GM18868 (cell line): ENCODE data around the gene TBC1D8.

Experiments
- ATAC-seq: cut with Tn5 transposase; IDR thresholded peaks from one replicate; pipeline ENCODE4 v1.9.1; 2021; ENCODE audit warnings: mild to moderate bottlenecking, moderate library complexity; ENCODE audit not compliant: unreplicated experiment

Gene TBC1D8

GRCh38 chr2:101139495-101139894 lies 11.7 kb downstream of the TBC1D8 start:
- ATAC-seq: no peak

DNA sequence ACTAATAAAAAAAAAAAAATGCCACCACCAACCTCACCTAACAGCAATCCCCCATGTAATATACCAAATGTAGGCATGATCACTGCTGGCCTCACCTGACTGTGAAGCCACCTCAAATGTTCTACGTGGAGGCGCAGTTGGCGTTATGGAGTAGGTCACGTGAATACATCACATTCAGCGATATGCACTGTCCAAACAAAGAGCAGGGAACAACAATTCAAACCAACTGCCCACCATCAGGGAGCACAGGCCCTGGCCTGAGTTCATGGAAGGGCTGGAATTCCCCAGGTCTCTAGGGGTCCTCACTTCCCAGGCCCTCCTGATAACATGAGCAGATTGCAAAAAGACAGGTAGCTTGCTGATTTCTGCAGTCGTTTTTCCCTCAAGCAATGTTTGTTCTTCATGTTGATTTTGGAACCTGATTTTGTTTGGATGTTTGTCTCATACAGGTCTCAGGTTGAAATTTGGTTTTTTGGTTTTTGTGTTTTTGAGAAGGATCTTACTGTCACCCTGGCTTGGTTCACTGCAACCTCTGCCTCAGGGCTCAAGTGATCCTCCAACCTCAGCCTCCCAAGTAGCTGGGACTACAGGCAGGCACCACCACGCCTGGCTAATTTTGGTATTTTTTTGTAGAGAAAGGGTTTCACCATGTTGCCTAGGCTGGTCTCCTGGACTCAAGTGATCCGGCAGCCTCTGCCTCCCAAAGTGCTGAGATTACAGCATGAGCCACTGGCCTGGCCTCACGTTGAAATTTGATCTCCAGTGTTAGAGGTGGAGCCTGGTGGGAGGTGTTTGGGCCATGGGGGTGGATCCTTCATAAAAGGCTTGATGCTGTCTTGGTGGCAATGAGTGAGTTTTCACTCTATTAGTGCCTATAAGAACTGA lies 15.5 kb downstream of the TBC1D8 start:
- no peak for ATAC-seq

DNA sequence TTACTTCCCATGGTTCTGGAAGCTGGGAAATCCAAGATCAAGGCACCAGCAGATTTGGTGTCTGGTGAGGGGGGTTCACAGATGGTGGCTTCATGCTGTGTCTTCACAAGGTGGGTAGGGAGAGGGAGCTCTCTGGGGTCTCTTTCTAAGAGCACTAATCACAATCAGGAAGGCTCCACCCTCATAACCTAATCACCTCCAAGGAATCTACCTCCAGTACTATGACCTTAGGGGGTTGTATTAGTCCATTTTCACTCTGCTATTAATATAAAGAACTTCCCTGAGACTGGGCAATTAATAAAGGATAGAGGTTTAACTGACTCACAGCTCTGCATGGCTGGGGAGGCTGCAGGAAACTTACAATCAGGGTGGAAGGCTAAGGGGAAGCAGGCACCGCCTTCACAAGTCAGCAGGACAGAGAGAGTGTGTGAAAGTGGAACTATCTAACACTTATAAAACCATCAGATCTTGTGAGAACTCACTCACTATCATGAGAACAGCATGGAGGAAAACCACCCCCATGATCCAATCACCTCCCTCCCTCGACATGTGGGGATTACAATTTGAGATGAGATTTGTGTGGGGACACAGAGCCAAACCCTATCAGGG lies 17.6 kb downstream of the TBC1D8 start:
- no peak for ATAC-seq

DNA sequence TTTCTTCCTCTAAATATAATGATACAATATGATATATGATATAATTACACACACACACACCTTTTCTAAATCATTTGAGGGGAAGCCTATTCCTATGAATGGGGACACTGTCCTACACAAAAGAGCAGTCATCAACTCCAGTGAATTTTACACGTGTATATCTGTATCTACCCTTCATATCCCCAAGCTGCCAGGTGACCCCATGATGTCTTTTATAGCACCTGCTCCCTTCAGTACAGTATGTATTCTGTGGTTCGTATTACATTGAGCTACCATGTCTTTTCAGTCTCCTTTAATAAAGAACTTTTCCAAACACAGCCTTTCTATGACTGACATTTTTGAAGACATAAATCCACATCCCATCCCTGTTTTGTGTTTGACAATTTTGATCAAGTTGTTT lies 19.0 kb downstream of the TBC1D8 start:
- no peak for ATAC-seq

DNA sequence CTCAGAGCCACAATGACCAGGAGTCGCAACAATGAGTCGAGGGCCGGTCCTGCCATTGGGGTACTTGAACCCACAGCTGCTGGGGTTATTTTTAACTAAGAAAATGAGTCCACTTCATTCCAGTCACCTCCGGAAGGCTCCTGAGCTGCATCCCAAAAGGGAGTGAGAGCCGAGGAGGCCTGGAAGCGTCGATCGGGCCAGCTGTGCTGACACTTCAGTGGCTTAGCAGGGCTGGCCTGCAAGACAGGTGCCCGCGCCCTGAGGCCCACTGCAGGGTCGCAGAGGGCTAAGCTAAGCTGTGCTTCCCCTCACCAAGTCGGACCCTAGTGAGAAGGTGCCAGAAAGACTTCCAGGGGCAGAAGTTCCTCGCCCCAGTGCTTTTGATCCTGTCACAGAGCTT lies 21.1 kb downstream of the TBC1D8 start:
- no peak for ATAC-seq

- no peak for ATAC-seq
These were observed 23.7 kb downstream of the TBC1D8 start for GRCh38 chr2:101127319-101128056.

GRCh38 chr2:101125808-101126207 lies 25.4 kb downstream of the TBC1D8 start:
- ATAC-seq: no peak

- ATAC-seq: no peak
These were observed 25.8 kb downstream of the TBC1D8 start for GRCh38 chr2:101125374-101125773.

DNA sequence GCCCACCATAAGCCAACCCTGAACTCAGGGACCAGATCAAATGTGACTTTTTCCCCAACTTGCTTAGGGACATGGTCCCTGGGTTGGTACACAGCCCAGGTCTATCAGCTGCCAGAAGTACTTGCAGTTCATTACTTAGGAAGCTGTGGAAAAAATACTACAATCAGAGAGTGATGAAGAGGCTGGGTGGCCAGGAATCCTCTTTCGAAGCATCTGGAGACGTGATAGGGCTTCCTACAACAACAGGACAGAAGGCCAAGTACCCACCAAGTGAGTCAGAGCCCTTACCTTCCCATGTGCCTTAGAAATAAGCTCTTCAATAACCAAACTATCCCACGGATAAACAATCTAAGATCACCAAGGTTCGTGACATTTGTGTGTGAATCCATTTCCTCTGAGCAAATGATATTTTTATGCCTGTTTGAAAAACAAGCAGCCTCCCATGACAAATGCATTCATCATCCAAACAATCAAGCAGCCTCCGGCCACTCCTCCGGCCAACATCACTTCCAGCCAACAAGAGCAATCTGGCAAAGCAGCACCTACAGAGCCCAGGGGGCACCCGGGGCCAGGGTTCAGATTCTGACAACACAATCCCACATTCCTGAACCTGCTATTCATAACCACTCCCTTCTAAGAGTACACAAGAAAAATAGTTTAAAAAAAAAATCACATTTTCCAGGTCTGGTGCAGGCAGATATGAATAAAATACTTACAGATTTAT lies 26.4 kb downstream of the TBC1D8 start:
- no peak for ATAC-seq

GRCh38 chr2:101123795-101124471 lies 27.2 kb downstream of the TBC1D8 start:
- ATAC-seq: no peak

GRCh38 chr2:101121174-101121573 lies 30.0 kb downstream of the TBC1D8 start:
- no peak for ATAC-seq

DNA sequence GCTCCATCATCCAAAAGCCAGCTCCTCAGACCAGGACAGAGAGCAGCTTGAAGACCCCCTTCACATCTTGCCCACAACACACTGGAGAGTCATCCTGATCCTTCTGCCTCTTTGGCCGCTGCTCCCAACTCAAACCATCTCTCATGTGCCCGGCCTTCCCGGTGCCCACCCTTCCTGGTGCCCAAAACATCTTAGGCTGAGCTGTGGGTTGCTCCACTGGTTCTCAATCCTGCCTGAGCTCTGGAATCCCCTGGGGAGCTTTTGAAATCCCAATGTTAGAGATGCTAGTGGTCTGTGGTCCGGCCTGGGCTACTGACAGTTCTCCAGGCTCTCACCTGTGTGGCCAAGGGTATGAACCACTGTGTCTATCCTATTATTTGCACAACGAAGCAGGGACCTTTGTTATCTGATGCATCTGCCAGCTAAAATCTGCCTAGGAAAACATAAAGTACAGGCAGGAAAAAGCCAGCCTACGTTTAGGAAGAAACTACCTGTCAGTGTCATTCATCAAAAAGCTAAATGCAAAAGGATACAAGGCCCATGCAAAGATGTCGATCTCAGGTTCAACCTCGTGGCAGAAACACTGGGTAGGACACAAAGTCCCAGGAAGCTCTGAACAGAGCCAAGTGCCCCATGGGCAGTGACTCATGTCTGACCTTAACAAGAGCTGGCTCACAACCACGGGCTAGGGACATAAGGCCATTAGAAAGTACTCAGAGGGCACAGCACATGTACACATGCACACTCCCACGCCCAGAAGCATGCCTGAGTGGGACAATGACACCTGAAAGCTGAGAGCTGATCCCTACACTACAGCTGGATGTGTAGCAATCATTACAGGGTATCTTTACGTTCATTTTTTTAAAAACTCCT lies 30.8 kb downstream of the TBC1D8 start:
- no peak for ATAC-seq

- ATAC-seq: no peak
These were observed 31.8 kb downstream of the TBC1D8 start for GRCh38 chr2:101119431-101119830.

DNA sequence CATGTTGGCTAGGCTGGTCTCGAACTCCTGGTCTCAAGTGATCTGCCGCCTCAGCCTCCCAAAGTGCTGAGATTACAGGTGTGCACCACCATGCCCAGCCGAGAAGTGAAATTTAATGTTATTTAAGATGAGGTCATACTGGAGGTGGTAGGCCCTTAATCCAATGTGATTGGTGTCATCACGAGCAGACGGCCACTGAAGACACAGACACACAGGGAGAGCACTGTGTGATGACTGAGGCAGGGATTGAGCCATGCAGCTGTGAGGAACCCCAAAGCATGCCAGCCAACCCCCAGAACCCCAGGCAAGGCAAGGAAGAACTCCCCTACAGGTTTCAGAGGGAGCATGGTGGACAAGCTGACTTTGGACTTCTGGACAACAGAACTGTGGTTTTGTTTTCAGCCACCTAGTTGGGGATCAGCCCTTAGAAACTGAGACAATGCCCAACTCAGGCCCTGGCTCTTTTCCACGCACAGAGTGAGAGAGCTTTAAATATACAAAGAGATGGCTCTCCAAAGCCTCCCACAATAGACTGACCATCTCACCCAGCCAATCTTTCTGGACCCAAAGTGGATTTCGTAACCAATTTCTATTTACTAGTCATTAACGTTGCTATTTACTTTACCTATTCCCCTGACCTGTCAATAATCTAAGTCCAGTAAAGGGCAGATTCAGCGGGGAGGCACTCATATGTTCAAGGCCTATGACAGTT lies 34.2 kb downstream of the TBC1D8 start:
- no peak for ATAC-seq

GRCh38 chr2:101116348-101116747 lies 34.8 kb downstream of the TBC1D8 start:
- ATAC-seq: no peak

GRCh38 chr2:101115664-101116063 lies 35.5 kb downstream of the TBC1D8 start:
- no peak for ATAC-seq

DNA sequence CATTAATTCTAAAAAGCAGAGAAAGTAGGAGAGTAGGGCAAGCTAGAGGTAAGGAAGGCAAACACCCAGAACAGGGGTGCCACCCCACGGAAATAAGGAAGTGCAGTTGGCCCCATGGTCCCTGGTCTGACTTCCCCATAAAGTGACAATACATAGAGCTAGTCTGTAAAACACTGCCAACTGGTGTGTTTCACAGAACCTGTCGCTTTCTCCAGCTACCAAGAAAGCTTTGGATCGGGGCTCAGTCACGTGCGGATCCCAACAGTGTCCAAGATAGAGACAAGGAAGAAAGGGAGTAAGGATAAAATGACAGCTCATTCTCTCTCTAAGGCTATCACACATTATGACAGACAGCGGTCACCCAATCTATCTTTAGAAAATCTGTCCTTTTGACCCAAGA lies 36.4 kb downstream of the TBC1D8 start:
- no peak for ATAC-seq

DNA sequence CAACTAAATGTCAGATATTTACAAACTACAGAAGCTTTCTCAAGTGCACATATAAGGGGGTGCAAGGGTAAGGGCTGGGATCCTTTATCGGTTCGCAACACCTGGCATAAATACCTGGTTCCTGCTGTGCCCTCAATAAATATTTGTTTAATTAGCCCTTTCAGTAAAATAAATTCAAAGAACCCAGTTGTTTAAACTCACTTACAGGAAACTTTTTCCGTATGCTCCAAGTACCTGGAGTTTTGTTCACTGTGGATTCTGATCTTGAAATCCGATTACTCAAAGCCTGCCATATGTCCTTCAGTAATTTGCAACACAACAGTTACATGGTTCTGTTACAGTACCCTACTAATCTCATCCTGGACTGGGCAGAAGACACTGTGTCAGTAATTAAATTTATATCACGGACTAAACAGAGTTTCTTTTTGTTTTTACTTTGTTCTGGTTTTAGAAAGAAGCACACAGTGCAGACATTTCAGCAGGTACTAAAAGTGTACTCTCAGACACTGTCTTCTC lies 36.9 kb downstream of the TBC1D8 start:
- ATAC-seq: no peak
